PFSK-1 (cell line): ENCODE results near the gene KCNS3.

Experiments used
- FOXP2 ChIP-seq: optimal IDR thresholded peaks from 2 replicates; pipeline ENCODE3; 2011; ENCODE audit warnings: borderline replicate concordance, control low read depth, inconsistent platforms; ENCODE audit not compliant: insufficient read depth; ENCODE audit errors: extremely low read length, extremely low read depth
- POLR2AphosphoS5 ChIP-seq: IDR thresholded peaks from 2 replicates; pipeline ENCODE4 v1.6.1; 2012; ENCODE audit warnings: low read depth, mild to moderate bottlenecking, control low read depth, low read length, moderate library complexity
- REST ChIP-seq, 2 experiments: IDR thresholded peaks; 2 replicates each; pipeline versions ENCODE4 v1.6.1 to v1.8.0; 2011 to 2012; ENCODE audit warnings: low read depth in 2 of 2, low read length in 2 of 2, control low read depth in 1 of 2, inconsistent platforms in 1 of 2, mild to moderate bottlenecking in 1 of 2, moderate library complexity in 1 of 2; ENCODE audit not compliant: insufficient read depth in 1 of 2
- SIN3A ChIP-seq: IDR thresholded peaks from 2 replicates; pipeline ENCODE4 v1.6.1; 2012; ENCODE audit warnings: mild to moderate bottlenecking, low read length, moderate library complexity, borderline replicate concordance; ENCODE audit not compliant: insufficient read depth
- TAF1 ChIP-seq: IDR thresholded peaks from 2 replicates; pipeline ENCODE4 v1.6.1; 2012; ENCODE audit warnings: low read length, control low read depth, borderline replicate concordance; ENCODE audit not compliant: insufficient read depth

KCNS3 gene

GRCh38 chr2:17843457-17843856 lies 35.0 kb upstream of the KCNS3 start:
- TF ChIP-seq REST (IDR thresholded peaks at IDR 0.05; ENCODE audit: insufficient read depth in 1 of 2, low read depth in 2 of 2, low read length in 2 of 2), result no peak

GRCh38 chr2:17845806-17846205 lies 32.7 kb upstream of the KCNS3 start:
- TF ChIP-seq REST (IDR thresholded peaks at IDR 0.05; ENCODE audit: insufficient read depth in 1 of 2, low read depth in 2 of 2, low read length in 2 of 2) (no peak), TAF1 (no peak), SIN3A (no peak), FOXP2 (no peak), POLR2AphosphoS5 (no peak)

GRCh38 chr2:17846676-17847075 lies 31.8 kb upstream of the KCNS3 start:
- TF ChIP-seq FOXP2 (no peak), SIN3A (no peak)

- TF ChIP-seq POLR2AphosphoS5 (no peak), REST (IDR thresholded peaks at IDR 0.05; ENCODE audit: insufficient read depth in 1 of 2, low read depth in 2 of 2, low read length in 2 of 2) (no peak), FOXP2 (no peak), SIN3A (no peak), TAF1 (no peak)
Measured at GRCh38 chr2:17847236-17847635, 31.2 kb upstream of the KCNS3 start.

GRCh38 chr2:17849275-17849674 lies 29.2 kb upstream of the KCNS3 start:
- TF ChIP-seq POLR2AphosphoS5 (no peak), FOXP2 (no peak), TAF1 (no peak), REST (IDR thresholded peaks at IDR 0.05; ENCODE audit: insufficient read depth in 1 of 2, low read depth in 2 of 2, low read length in 2 of 2) (no peak), SIN3A (no peak)
